ENCODE data around the gene BPGM.

The BPGM gene

GRCh38 chr7:134720091-134720935 lies 73.7 kb downstream of the BPGM start:
- DNase-seq (ENCODE audit: low read depth in 2 of 2) = no peak

- no peak for DNase-seq (ENCODE audit: low read depth in 2 of 2)
Measured at GRCh38 chr7:134721171-134721570, 74.5 kb downstream of the BPGM start.

- DNase-seq (ENCODE audit: low read depth in 2 of 2) = no peak
Measured at GRCh38 chr7:134722786-134723322, 76.2 kb downstream of the BPGM start.

GRCh38 chr7:134723892-134724291 lies 77.2 kb downstream of the BPGM start:
- DNase-seq (ENCODE audit: low read depth in 2 of 2) = no peak

- DNase-seq (ENCODE audit: low read depth in 2 of 2) = no peak
Measured at GRCh38 chr7:134724606-134725005, 78.0 kb downstream of the BPGM start.

- no peak for DNase-seq (ENCODE audit: low read depth in 2 of 2)
Measured at GRCh38 chr7:134726581-134726980, 79.9 kb downstream of the BPGM start.

- no peak for DNase-seq (ENCODE audit: low read depth in 2 of 2)
Measured at GRCh38 chr7:134727711-134728110, 81.1 kb downstream of the BPGM start.

All from stimulated activated CD8-positive, alpha-beta memory T cell treated with anti-CD3 and anti-CD28 coated beads, Interleukin-15, amount 100 ng/mL, for 48 hours (primary cell).